Gastroesophageal sphincter (tissue), 4 donors: Measurements from ENCODE around the gene MYBBP1A. TPM values are rescaled to one million over a fixed set of nuclear protein-coding genes. Genes with fewer than 3 reads are reported as not detected.
A peak's percentile ranks its signal among the peaks of the same experiment; 100 is the strongest.

Experiments
- ATAC-seq: fragments of 150-250 bp; one replicate; pipeline ENCODE4 v1.9.1; 2016; ENCODE audit warnings: mild to moderate bottlenecking, moderate library complexity
- H3K27ac ChIP-seq, 4 donors: fragments of 200-600 bp; sonication (generic) in 3 of 4; 1 replicate in 3 of 4; 2 replicates in 1 of 4; pipeline ENCODE4 v1.5.1; 2016 to 2019
- H3K27me3 ChIP-seq: fragments of 200-600 bp; sonication (generic); one replicate; pipeline ENCODE4 v1.5.1; 2019
- H3K36me3 ChIP-seq, 2 donors: fragments of 200-600 bp; sonication (generic); one replicate each; pipeline ENCODE4 v1.5.1; 2019; ENCODE audit warnings: control low read depth in 1 of 2
- H3K4me1 ChIP-seq, 3 donors: fragments of 200-600 bp; sonication (generic); 1 replicate in 2 of 3; 2 replicates in 1 of 3; pipeline ENCODE4 v1.5.1; 2016 to 2019; ENCODE audit warnings: control low read depth in 2 of 3
- H3K4me3 ChIP-seq, 2 donors: fragments of 200-600 bp; sonication (generic); one replicate each; pipeline ENCODE4 v1.5.1; 2019; ENCODE audit warnings: mild to moderate bottlenecking in 1 of 2, moderate library complexity in 1 of 2
- H3K9me3 ChIP-seq, 3 donors: fragments of 200-600 bp; sonication (generic); one replicate each; pipeline ENCODE4 v1.5.1; 2017 to 2019; ENCODE audit warnings: control low read depth in 2 of 3
- CTCF ChIP-seq, 4 experiments: fragments of 200-600 bp in 2 of 4; fragments of 450-650 bp in 2 of 4; sonication (generic) in 1 of 4; IDR thresholded peaks; one replicate each; pipeline ENCODE4 v1.5.1; 2017 to 2019; ENCODE audit warnings: antibody characterized with exemption in 4 of 4, mild to moderate bottlenecking in 2 of 4, moderate library complexity in 2 of 4
- EP300 ChIP-seq: sonication (generic); formaldehyde crosslinking; IDR thresholded peaks from one replicate; pipeline ENCODE4 v1.6.1; 2017; ENCODE audit warnings: antibody characterized with exemption, mild to moderate bottlenecking
- POLR2A ChIP-seq, 2 donors: fragments of 450-650 bp; IDR thresholded peaks; one replicate each; pipeline ENCODE4 v1.6.1; 2017; ENCODE audit warnings: antibody characterized with exemption in 2 of 2, mild to moderate bottlenecking in 2 of 2, moderate library complexity in 1 of 2
- POLR2AphosphoS5 ChIP-seq: sonication (generic); formaldehyde crosslinking; IDR thresholded peaks from one replicate; pipeline ENCODE4 v1.6.1; 2017; ENCODE audit warnings: antibody characterized with exemption
- WGBS, 2 donors: methylation state at CpG; one replicate each; pipeline ENCODE4 v1.1.5; 2018; ENCODE audit warnings: low coverage in 1 of 2; 5-methylcytosine and 5-hydroxymethylcytosine counted together
- total RNA-seq, 4 donors: library from RNA; depleted of rRNA; stranded (reverse); fragments of >200 nt; gene quantifications; one replicate each; pipeline ENCODE4 v1.1.0, GENCODE V29; 2016

Gene MYBBP1A
- total RNA-seq, 4 donors from 2014 or later, result 19.1 to 46.4 (median 40.9) TPM

GRCh38 chr17:4514206-4514605 is 41.0 kb downstream of the MYBBP1A start:
- H3K4me1 ChIP-seq, result peaks cover 0 to 43% (median 3%) of the 10 kb centered on the region in 3 donors
- H3K9me3 ChIP-seq, result no peaks in the 10 kb centered on the region
- H3K27ac ChIP-seq, result no peak overlapping the region
- H3K4me3 ChIP-seq, result no peak overlapping the region
- H3K36me3 ChIP-seq, result no peaks in the 10 kb centered on the region
- whole genome bisulfite sequencing, 2 donors, result 60 to 80% methylated on average over 1 to 2 of the region's 7 CpGs
- TF ChIP-seq EP300, result no peak
- no peak for TF ChIP-seq POLR2A (IDR thresholded peaks at IDR 0.05)
- TF ChIP-seq POLR2AphosphoS5, result no peak
- TF ChIP-seq CTCF (IDR thresholded peaks at IDR 0.05), result no peak
- H3K27me3 ChIP-seq, result no peaks in the 10 kb centered on the region
- no peak for ATAC-seq

DNA sequence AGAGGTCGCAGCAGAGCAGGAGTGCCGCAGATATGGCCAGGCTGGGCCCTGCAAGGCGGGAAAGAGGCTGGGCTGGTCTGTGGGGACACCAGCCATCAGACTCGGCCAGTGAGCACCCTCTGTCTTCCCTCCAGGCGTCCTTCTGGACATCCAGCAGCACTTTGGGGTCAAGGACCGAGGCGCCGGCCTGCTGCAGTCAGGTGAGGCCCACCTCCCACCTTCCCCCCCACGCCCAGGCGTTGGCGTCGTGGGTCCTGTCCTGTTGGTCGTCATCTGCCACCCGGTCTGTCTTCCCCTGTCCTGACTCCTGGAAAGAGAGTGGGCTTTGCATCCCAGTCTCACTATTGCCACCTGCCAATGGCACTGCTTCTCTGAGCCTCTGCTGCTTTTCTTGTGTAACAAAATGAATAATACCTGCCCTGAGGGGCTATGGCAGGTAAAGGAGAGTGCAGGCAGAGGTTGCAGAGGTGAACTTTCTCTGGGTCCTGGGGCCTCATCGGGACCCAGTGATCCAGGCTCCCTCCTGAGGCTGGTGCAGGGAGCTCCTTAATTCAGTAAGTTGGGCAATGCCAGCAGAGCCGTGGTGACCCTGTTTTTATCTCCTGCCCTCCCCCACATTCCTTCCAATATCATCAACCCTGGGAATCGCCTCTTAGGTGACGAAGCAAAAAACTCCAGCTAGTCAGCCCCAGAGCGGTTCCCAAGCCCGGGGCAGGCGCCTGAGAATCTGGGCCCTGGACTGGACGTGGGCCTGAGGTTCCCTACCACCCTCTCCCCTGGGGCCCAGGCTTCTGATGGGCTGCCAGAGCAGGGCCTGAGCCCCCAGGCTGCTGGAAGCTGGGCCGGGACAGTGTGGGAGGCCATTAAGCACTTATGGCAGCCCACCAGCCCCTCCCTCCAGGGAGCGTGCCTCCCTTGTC is 41.8 kb downstream of the MYBBP1A start:
- Histone ChIP-seq H3K4me1 (peaks cover 0 to 46% (median 0%) of the 10 kb centered on the region in 3 donors), H3K9me3 (no peaks in the 10 kb centered on the region), H3K36me3 (no peaks in the 10 kb centered on the region), H3K27me3 (no peaks in the 10 kb centered on the region), H3K27ac (peak overlapping the region in 1 of 4 donors; percentile 47), H3K4me3 (no peak overlapping the region)
- no peak for ATAC-seq
- WGBS, 2 donors, result 78 to 100% methylated on average over 1 to 8 of the region's 24 CpGs
- TF ChIP-seq POLR2A (IDR thresholded peaks at IDR 0.05), result no peak
- no peak for TF ChIP-seq POLR2AphosphoS5
- no peak for TF ChIP-seq EP300
- TF ChIP-seq CTCF (IDR thresholded peaks at IDR 0.05), result no peak

DNA sequence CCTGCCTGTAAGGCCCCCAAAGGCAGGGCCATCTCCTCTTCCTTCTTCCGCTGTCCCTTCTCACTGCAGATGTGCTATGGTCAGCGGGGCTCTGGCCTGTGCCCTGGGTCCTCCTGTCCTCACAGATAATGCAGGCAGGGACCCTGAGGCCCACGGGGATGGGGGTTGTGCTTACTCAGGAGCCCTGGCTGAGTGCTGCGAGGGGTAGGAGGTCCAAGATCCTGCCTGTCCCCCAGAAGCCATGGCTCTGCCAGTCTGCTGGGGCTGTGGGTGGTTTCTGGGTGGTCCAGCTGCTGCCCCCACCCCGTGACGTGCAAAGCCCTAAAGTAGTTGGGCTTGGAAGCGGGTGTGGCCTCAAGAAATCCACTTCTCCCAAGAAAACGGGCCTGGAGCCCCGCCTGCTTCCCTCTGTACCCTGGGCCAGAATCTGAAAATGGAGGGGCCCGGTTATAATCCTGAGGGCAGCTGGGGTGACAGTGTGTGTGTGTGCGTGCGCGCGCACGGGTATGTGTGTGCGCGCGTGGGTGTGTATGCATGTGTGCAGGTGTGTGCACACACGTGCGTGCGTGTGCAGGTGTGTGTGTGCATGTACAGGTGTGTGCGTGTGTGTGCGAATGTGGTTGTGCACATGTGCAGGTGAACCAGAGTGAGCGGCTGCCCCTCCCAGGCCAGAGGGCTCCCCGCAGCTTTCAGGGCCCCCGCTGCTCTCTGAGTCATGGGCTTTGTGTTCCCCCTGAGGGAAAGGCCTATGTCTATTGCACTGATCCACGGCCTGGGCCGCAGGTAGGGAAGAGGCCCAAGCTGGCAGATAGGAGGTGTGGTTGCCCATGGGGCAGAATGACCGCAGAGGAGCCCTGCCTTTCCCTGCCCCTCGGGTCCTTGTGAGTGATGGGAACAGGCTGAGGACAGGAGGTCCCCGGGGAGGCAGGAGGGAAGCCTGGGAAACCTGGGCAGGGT is 42.8 kb downstream of the MYBBP1A start:
- 87% methylated on average over 11 of the region's 31 CpGs; no CpG with 5 or more reads in 1 of the 2 donors for WGBS, 2 donors
- H3K4me3 ChIP-seq, result no peak overlapping the region
- no peaks in the 10 kb centered on the region for H3K9me3 ChIP-seq
- no peak for TF ChIP-seq POLR2AphosphoS5
- no peak for TF ChIP-seq EP300
- TF ChIP-seq POLR2A (IDR thresholded peaks at IDR 0.05), result no peak
- no peak for TF ChIP-seq CTCF (IDR thresholded peaks at IDR 0.05)
- H3K36me3 ChIP-seq, result no peaks in the 10 kb centered on the region
- H3K27ac ChIP-seq, result peak overlapping the region in 2 of 4 donors; percentile 41 to 68
- H3K27me3 ChIP-seq, result no peaks in the 10 kb centered on the region
- ATAC-seq, result no peak
- H3K4me1 ChIP-seq, result peaks cover 0 to 46% (median 0%) of the 10 kb centered on the region in 3 donors

DNA sequence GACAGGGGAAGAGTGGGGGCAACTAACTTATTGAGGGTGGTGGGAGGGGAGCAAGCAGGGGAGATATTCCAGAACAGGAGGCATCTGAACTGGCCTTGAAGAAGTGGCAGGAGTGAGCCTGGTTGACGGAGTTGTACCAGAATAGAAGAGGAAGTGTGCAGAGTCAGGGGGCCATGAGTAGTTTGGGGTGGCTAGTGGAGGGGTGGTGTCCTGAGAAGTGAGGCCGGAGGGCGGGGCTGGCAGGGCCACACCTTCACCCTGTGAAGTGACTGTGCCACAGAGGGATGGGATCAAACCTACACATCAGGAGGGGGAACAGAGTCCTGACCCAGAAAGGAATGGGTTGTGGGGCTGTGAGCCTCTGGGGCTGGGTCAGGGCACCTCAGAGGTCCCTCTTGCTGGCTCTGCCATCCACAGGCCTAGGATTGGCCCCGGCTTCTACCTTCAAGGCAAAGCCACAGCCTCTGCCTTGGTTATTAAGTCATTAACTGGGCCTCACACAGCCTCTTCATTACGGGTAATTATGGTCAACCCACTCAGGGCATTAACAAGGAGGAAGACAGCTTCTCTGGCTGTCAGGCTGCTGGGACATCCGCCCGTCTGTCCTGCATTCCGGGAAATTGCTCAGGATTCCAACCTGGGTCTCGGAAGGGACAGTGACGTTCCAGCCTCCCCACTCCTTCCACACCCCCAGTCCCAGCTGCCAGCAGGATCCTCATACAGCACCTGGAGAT is 43.8 kb downstream of the MYBBP1A start:
- 55 to 90% methylated on average over 3 to 5 of the region's 10 CpGs for WGBS, 2 donors
- Histone ChIP-seq H3K36me3 (no peaks in the 10 kb centered on the region), H3K4me1 (peaks cover 0 to 41% (median under 1%) of the 10 kb centered on the region in 3 donors), H3K27ac (peak overlapping the region in 3 of 4 donors; percentile 38 to 68 (median 56)), H3K4me3 (no peak overlapping the region), H3K27me3 (peaks cover 2% of the 10 kb centered on the region), H3K9me3 (no peaks in the 10 kb centered on the region)
- ATAC-seq, result no peak
- TF ChIP-seq POLR2AphosphoS5, result no peak
- no peak for TF ChIP-seq POLR2A (IDR thresholded peaks at IDR 0.05)
- TF ChIP-seq CTCF (IDR thresholded peaks at IDR 0.05), result no peak
- TF ChIP-seq EP300, result no peak
